HG03064 (cell line): Measurements from ENCODE around the gene RNF149.
"Not testable (repeated sequence)": the region's sequence is repeated elsewhere in the genome, so short reads cannot be mapped to it uniquely, and the experiment has no call there.

Source experiments
- ATAC-seq: cut with Tn5 transposase; IDR thresholded peaks from one replicate; pipeline ENCODE4 v1.9.1; 2021; ENCODE audit warnings: low read depth; ENCODE audit not compliant: unreplicated experiment

The RNF149 gene

GRCh38 chr2:101264360-101264939, 44.1 kb downstream of the RNF149 start:
- no peak for ATAC-seq

DNA sequence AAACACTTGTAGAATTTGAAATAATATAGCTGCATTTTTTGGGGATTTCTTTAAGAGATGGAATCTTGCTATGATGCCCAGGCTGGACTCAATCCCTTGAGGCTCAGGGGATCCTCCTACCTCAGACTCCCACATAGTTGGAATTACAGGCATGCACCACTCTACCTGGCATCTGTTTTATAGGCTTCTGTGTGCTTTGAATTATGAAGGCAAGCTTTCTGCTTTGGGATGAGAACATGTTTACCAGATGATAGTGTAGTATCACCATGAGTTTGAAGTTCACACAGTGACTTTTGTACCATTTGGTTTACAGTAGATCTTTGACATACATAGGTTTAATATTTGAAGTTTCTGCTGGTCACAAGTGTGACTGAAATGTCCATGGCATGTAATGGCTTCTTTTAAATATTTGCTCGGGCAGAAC, 45.1 kb downstream of the RNF149 start:
- no peak for ATAC-seq

GRCh38 chr2:101262142-101262541, 46.4 kb downstream of the RNF149 start:
- ATAC-seq: no peak

- no peak for ATAC-seq
These were observed 49.7 kb downstream of the RNF149 start for GRCh38 chr2:101258804-101259203.

DNA sequence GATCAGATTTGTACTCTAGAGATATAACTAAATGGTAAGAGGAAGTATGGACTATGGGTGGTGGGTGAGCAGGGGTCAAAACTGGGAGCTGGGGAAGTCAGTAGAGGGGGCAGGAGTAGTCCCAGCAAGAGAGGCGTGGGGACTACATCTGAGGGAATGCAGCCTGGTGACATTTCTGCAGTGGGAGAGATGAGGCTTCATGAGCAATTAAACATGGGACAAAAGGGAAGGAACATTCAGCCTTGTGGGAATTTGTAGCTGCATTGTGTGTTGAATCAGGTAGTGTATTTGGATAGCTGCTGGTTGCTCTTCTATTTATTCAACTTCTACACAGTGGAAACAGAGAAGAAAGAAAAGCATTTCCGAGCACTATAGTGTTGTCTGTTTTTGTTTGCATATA, 52.2 kb downstream of the RNF149 start:
- no peak for ATAC-seq

GRCh38 chr2:101255501-101255900, 53.0 kb downstream of the RNF149 start:
- ATAC-seq: no peak

- ATAC-seq: no peak
These were observed 54.6 kb downstream of the RNF149 start for GRCh38 chr2:101253703-101254450.

DNA sequence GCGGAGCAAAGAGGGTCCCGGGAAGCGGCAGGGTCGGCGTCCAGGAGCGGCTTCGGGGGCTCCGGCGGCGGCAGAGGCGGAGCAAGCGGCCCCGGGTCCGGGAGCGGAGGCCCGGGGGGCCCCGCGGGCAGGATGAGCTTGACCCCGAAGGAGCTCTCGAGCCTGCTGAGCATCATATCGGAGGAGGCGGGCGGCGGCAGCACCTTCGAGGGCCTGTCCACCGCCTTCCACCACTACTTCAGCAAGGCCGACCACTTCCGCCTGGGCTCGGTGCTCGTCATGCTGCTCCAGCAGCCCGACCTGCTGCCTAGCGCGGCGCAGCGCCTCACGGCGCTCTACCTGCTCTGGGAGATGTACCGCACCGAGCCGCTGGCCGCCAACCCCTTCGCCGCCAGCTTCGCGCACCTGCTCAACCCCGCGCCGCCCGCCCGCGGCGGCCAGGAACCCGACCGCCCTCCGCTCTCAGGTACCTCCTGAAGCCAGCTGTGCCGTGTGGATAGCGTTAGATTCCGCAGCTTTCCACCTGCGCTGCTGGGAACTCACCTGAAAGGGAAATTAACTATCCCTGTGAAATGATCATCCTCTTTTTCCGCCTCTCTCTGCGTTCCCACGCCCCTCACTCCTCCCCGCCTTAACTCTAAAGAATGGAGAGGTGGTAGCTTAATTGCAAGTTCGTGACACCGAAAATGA, 55.3 kb downstream of the RNF149 start:
- peak; percentile 51 for ATAC-seq

- peak; percentile 88 for ATAC-seq
These were observed 56.0 kb downstream of the RNF149 start, which contains the start of gene CNOT11 for GRCh38 chr2:101252408-101253012. Gene CNOT11, plus strand, starts transcription at chr2:101252886. Its CDS starts 79 bp downstream, at chr2:101252965.

DNA sequence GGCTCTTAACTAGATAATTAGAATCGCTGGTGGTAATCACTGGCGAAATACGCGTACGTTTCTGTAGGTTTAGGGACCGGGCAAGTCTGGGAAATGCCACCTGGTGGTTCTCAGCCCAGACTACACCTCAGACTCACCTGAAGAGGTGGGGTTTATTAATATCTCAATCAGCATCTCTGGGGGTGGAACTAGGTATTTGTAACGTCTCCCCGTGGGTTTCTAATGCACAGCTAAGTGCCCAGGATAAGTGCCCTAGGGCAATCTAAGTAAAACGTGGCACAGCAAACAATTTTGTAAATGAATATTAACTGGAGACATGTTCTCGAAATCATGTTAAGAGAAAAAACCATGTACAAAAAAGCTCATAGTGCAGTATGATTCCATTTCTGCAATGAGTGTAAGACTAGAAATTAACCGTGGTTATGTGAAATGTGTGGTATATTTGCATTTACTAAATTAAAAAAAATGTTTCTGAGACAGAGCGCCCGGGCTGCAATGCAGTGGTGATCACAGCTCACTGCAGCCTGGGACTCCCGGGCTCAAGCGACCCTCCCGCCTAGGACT, 56.6 kb downstream of the RNF149 start:
- ATAC-seq: peak; percentile 54

DNA sequence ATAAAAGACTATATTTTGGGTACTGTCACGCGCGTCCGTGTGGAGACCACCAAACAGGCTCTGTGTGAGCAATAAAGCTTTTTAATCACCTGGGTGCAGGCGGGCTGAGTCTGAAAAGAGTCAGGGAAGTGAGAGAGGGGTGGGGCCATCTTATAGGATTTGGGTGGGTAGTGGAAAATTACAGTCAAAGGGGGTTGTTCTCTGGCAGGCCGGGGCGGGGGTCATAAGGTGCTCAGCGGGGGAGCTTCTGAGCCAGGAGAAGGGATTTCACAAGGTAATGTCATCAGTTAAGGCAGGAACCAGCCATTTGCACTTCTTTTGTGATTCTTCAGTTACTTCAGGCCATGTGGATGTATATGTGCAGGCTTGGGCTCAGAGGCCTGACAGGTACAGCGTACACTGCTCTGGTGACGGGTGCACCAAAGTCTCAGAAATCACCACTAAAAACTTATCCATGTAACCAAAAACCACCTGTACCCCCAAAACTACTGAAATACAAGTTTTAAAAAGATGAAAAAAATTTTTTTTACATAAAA, 57.2 kb downstream of the RNF149 start:
- not testable (repeated sequence) for ATAC-seq

- no peak for ATAC-seq
These were observed 58.7 kb downstream of the RNF149 start for GRCh38 chr2:101249826-101250225.

- not testable (repeated sequence) for ATAC-seq
These were observed 59.7 kb downstream of the RNF149 start for GRCh38 chr2:101248756-101249155.

GRCh38 chr2:101245468-101245867, 63.0 kb downstream of the RNF149 start:
- not testable (repeated sequence) for ATAC-seq

- ATAC-seq: not testable (repeated sequence)
These were observed 63.6 kb downstream of the RNF149 start for GRCh38 chr2:101244899-101245298.

- not testable (repeated sequence) for ATAC-seq
These were observed 64.1 kb downstream of the RNF149 start for GRCh38 chr2:101244373-101244772.

DNA sequence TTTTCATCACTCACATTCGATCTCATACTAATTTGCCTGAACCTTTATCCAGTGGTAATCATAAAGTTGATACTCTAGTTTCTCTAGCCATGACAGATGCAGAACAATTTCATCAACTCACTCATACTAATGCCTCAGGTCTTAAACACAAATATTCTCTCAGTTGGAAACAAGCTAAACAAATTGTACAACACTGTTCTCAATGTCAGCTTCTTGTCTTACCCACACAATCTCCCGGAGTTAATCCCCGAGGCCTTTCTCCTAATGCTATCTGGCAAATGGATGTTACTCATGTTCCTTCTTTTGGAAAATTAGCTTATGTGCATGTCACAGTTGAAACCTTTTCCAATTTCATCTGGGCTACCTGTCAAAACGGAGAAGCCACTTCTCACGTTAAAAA, 67.3 kb downstream of the RNF149 start:
- ATAC-seq: no peak

- not testable (repeated sequence) for ATAC-seq
These were observed 67.8 kb downstream of the RNF149 start for GRCh38 chr2:101240694-101241093.

DNA sequence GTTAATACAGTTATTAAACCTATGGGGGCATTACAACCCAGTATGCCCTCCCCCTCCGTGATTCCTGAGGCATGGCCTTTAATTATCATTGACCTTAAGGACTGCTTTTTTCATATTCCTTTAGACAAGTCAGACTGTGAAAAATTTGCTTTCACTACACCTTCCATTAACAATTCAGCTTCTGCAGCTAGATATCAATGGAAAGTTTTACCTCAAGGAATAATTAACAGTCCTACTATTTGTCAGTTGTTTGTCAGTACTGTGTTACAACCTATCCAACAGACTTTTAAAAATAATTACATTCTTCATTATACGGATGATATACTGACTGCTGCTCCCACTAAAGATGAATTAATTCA, 68.8 kb downstream of the RNF149 start:
- ATAC-seq: not testable (repeated sequence)

DNA sequence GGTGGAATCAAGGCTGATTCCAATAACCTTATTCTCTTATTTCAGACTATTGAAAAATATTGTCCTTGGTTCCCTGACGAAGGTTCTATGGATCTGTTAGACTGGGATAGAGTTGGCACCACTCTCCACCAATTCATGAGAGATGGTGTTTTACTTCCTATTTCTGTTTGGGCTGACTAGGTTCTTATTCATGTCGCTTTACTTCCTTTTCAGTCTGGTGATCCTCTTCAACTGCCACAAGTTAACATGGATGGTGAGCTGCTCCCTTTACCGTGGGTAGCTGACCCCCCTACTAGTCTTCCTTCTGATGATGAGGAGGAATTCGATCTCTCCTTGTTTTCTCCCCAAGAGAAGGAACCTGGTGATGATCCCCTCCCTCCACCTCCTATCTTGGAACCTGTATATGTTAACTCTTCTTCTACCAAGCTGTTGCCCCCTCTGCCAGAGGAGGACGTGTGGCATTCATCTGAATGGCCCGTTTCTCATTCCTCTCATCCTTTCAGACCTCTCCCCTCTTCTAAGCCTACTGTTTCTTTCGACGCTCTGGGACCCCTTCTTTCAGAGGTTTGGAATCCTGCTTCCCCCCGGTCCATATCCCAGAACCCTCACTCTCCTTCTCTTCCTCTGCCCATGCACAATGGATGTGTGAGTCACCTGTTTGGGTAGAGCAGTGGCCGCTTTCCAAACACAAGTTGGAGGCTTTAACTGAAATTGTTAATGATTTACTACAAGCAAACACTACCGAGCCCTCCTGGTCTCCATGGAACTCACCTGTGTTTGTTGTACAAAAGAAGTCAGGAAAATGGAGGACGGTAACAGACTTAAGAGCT, 69.4 kb downstream of the RNF149 start:
- no peak for ATAC-seq
